Measurements from ENCODE around the gene MTIF3.
"Not testable (repeated sequence)": the region's sequence is repeated elsewhere in the genome, so short reads cannot be mapped to it uniquely, and the experiment has no call there.

MTIF3 gene

DNA sequence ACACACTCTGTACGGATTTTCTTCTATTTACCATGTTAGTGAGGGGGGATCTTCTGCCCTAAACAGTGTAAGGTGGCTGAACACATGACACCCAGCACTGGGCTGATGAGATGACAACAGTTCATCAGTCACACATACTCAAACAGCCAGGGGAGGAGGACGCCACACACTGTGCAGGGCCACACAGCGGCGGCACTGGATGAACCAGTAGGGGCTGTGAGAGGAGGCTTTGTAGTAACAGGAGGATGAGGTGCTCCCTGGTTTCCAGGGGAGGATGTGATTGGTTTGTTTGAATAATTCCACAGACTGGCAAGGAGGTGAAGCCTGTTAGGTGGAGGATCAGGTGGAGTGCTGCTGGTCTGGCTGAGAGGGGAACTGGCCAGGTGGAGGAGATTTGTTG lies 42.3 kb downstream of the MTIF3 start:
- DNase-seq = peak; percentile 6

DNA sequence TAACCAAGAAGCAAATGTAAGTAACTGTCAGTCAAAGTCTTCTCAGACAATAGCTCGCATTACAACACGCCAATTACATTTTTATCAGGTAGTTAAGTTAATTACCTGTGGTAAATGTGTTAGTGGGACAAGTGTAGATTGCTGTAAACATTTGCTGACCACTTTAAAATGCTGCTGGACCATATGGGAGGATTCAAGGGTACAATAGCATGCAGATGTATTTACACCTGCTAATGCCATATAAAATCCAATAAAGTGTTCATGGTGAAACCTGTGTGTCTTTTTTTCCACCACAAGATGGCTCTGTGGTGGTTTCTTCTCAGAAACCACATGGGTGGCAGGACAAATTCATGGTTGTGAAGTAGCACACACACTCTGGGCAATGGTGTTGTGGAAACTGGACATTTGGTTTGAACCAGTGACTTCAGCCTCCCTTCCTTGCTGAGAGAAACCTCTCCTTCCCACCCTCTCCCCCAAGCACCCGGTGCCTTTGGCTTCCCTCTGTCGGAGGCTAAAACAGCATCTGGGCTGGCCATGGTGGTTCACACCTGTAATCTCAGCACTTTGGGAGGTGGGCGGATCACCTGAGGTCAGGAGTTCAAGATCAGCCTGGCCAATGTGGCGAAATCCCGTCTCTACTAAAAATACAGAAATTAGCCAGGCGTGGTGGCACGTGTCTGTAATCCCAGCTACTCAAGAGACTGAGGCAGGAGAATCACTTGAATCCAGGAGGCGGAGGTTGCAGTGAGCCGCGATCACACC lies 44.0 kb downstream of the MTIF3 start:
- DNase-seq = peak; percentile 57

DNA sequence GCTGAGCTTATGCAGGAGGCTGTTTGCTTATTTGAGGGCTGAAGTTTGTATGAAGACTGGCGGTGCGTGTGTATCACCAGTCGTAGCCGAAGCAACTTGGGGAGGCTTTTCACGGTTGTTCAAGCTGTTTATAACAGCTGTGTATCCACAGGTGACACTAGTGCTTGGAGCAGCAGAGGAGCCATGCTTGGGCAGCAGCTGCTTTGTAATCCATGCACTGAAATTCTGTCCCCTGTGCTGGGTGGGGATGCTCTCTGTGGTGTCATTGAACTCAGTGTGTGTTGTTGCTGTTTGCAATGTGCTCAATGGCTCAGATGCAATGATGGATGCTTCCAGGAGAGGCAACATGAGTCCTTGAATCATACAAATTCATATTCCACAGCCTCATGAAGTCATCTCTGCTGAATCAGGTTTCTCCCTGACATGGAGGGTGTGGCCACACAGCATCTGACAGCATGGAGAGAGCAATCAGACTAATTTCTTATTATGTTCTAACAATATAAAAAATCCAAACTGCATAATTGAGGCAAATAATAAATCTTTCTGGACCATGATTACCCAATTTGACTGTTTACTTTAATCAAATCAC lies 44.7 kb downstream of the MTIF3 start:
- peak; percentile 42 for DNase-seq

DNA sequence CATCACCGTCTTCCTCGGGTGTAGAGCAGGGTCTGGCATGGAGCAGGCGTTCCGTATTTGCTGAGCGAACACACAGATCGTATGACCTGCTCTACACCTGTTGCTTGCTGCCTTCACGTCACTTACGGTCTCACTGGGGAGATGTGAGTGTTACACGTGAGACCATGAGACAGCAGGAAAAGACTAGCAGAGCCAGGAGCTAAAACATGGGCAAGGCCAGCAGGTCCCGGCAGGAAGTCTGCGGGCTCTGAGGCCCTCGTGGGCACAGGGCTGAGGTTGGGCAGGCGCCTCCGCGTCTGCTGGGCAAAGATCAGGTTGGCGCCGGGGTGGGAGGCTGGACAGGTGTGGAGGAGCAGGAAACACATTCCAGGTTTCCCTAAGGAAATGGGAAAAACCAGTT lies 45.7 kb downstream of the MTIF3 start:
- DNase-seq = peak; percentile 44

DNA sequence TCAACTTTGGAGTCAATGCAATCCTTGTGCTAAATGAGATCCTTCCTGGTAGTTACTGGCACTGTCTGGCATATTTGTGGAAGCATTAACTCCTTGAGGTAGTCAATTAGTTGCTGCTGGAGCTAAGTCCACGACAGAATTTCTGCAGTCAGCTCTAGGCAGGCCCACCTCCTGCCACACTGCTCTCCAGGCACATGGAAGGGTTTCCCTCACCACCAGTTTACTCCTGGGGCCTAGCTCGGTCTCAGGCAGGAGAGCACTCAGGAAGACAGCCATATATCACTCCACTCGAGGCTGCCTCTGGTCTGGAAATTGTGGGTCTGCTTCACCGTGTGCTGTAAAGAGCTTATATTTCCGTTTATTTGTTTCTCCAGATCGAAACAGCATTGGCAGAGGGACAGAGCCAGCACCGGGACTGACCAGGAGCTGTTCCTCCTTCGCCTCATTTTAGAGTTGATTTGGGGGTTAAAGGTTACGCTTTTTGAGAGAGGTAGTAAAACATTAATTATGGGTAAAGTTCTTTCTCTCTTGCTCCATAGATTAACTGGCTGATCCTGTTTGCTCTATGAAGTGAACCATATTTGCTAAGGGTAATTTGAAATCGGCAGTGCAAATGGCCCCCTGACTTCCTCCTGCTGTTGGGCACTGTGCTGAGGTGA lies 46.5 kb downstream of the MTIF3 start:
- DNase-seq = peak; percentile 33

GRCh38 chr13:27403203-27403678 lies 47.1 kb downstream of the MTIF3 start:
- no peak for DNase-seq

GRCh38 chr13:27401210-27401609 lies 49.2 kb downstream of the MTIF3 start:
- no peak for DNase-seq

DNA sequence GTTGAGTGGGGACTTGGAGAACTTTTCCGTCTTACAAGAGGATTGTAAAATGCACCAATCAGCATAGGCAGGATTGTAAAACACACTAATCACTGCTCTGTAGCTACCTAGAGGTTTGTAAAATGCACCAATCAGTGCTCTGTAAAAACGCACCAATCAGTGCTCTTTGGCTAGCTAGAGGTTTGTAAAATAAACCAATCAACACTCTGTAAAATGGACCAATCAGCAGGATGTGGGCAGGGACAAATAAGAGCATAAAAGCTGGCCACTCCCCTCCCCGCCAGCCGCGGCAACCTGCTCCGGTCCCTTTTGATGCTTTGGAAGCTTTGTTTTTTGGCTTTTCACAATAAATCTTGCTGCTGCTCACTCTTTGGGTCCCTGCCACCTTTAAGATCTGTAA lies 50.0 kb downstream of the MTIF3 start:
- not testable (repeated sequence) for DNase-seq

GRCh38 chr13:27398360-27398759 lies 52.0 kb downstream of the MTIF3 start:
- DNase-seq = no peak

DNA sequence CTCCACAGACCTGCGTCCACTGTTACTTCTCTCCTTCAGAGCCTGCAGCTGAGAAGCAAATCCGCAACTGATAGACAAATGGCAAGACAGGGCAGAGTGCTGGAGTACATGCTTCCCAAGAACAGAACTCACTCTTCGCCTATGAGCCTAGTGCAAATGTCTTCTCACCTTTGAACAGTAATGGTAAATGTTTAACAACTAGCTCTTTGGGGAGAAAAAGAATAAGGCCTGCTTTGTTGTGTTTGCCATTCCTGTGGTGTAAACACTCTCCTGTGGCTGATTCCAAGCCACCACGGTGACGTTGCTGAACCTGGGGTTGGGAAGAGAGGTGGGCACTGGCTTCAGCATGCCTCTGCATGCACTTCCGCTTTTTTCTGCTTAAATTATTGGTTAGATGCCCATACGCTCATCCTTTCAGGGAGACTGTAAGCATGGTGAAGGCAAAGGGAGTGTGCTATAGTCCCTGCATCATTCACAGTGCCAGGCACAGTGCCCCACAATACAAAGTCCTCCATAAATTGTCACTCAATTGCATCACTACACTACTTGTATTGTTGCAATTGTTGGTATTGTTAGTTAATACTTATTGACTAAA lies 54.0 kb downstream of the MTIF3 start:
- no peak for DNase-seq

DNA sequence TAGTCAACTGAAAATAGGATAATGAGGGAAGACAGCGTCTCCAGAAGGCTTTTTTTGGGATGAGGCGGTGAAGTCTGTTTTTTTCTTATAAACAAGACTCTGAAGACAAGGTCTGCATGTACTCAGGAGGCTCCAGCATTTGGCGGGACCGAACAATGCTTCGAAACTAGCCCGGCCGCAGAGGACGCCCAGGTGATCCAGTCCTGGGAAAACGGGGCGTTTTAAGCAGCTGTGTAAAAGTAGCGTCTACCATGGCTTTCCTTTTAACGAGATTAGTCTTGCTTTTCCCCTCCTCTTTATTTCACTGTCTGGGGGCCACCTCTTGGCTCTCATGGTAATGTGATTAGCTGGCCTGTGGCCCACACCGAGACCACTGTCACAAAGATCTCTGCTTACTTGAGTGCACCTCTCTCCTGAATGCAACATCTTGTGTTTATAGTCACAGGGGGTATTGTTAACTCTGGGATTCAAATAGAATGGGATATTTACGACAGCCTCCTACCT lies 55.3 kb downstream of the MTIF3 start:
- DNase-seq = no peak

DNA sequence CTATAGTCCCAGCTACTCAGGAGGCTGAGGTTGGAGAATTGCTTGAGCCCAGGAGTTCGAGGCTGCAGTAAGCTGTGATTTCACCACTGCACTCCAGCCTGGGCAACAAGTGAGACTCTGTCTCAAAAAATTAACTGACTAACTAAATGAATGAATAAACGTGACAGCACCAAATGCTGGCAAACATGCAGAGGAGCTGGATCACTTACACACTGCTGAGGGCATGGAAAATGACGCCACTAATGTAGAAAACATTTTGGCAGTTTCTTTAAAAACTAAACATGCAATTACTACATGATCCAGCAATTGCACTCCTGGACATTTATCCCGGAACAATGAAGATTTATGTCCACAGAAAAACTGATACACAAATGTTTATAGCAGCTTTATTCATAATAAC lies 57.3 kb downstream of the MTIF3 start:
- DNase-seq = no peak

DNA sequence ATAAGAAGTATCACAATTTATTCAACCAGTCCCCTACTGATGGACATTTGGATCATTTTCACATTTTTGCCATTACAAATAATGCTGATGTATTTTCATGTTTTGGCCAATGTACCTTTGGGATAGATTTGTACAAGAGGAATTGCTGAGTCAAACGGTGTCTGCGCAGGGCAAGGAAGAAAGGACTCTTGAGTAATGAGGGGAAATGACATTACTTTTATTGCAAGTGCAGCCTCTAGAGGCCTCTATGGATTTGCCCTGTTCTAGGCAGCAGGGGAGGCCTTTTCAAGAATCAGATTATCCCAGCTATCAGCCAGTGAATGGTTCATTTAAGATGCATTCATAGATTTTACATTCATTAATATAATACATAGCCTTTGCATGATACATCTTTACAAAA lies 58.9 kb downstream of the MTIF3 start:
- no peak for DNase-seq

- DNase-seq = no peak
Observed at GRCh38 chr13:27389891-27390290, 60.5 kb downstream of the MTIF3 start.

- no peak for DNase-seq
Observed at GRCh38 chr13:27388241-27388640, 62.1 kb downstream of the MTIF3 start.

Measured in NCI-H69 (cell line).